H1 (cell line): ENCODE measurements around the gene DMBX1. TPM values are rescaled to one million over a fixed set of nuclear protein-coding genes. Genes with fewer than 3 reads are reported as not detected.
A peak's percentile ranks its signal among the peaks of the same experiment; 100 is the strongest.

Experiments
- CTCF ChIA-PET: fragments of 300-600 bp; sonication (Branson Sonifier 250); formaldehyde crosslinking; loops from one replicate; lab custom pipeline; 2021; ENCODE audit not compliant: partially characterized antibody; lab: Charles Lee
- POLR2A ChIA-PET: fragments of 300-600 bp; sonication (Branson Sonifier 250); formaldehyde crosslinking; loops from one replicate; lab custom pipeline; 2021; ENCODE audit warnings: inconsistent platforms; ENCODE audit not compliant: partially characterized antibody; lab: Charles Lee
- DNase-seq, 2 experiments: peaks; one replicate each; pipeline versions ENCODE4 v3.0.0 to v3.0.0-alpha.2; 2010 to 2022; ENCODE audit warnings: low spot score in 2 of 2, low read depth in 1 of 2, mixed read lengths in 1 of 2
- FAIRE-seq: peaks from 2 replicates; lab custom pipeline; 2011; peaks lifted over from hg19 to GRCh38; lab: Jason Lieb, UNC
- H2AFZ ChIP-seq: 2 replicates; pipeline ENCODE4 v1.8.1; 2012; ENCODE audit warnings: low read length, inconsistent platforms
- H2AK5ac ChIP-seq: 2 replicates; pipeline ENCODE4 v1.6.1; 2013; ENCODE audit warnings: low read depth, low read length
- H2BK120ac ChIP-seq: replicated peaks from 2 replicates; pipeline ENCODE3; 2013; ENCODE audit warnings: low read depth, low read length, inconsistent platforms
- H2BK12ac ChIP-seq: 2 replicates; pipeline ENCODE4 v1.6.1; 2013; ENCODE audit warnings: low read depth, low read length
- H2BK15ac ChIP-seq: 2 replicates; pipeline ENCODE4 v1.6.1; 2013; ENCODE audit warnings: low read length
- H2BK20ac ChIP-seq: 2 replicates; pipeline ENCODE4 v1.6.1; 2013; ENCODE audit warnings: low read length
- H2BK5ac ChIP-seq: 2 replicates; pipeline ENCODE4 v1.6.1; 2013; ENCODE audit warnings: low read depth, low read length
- H3K14ac ChIP-seq: 2 replicates; pipeline ENCODE4 v1.6.1; 2013; ENCODE audit warnings: inconsistent platforms; ENCODE audit not compliant: insufficient read length
- H3K18ac ChIP-seq: 2 replicates; pipeline ENCODE4 v1.6.1; 2013; ENCODE audit warnings: low read length; ENCODE audit errors: extremely low read depth
- H3K23ac ChIP-seq: 2 replicates; pipeline ENCODE4 v1.6.1; 2013; ENCODE audit warnings: inconsistent platforms; ENCODE audit not compliant: insufficient read length
- H3K23me2 ChIP-seq: 2 replicates; pipeline ENCODE4 v1.6.1; 2013; ENCODE audit warnings: low read depth, low read length
- H3K27ac ChIP-seq: 2 replicates; pipeline ENCODE4 v1.6.1; 2011; ENCODE audit warnings: low read depth, low read length, inconsistent platforms
- H3K27me3 ChIP-seq, 4 experiments: replicated peaks in 1 of 4; 1 replicate in 1 of 4; 2 replicates in 3 of 4; pipeline versions ENCODE4 v1.6.1 to v1.8.1; 2011 to 2013; ENCODE audit warnings: low read length in 3 of 4, mild to moderate bottlenecking in 3 of 4, inconsistent platforms in 2 of 4, mixed read lengths in 2 of 4, moderate library complexity in 1 of 4; ENCODE audit not compliant: control insufficient read depth in 3 of 4, insufficient read depth in 3 of 4; ENCODE audit errors: extremely low read depth in 1 of 4
- H3K36me3 ChIP-seq, 4 experiments: 2 replicates each; pipeline versions ENCODE4 v1.6.1 to v1.8.1; 2011 to 2013; ENCODE audit warnings: mild to moderate bottlenecking in 4 of 4, low read length in 3 of 4, moderate library complexity in 2 of 4, control low read depth in 1 of 4, inconsistent platforms in 1 of 4; ENCODE audit not compliant: insufficient read depth in 4 of 4, control insufficient read depth in 2 of 4
- H3K4ac ChIP-seq: replicated peaks from 2 replicates; pipeline ENCODE3; 2013; ENCODE audit warnings: low read length, low read depth, mixed read lengths, inconsistent platforms; ENCODE audit not compliant: insufficient read length
- H3K4me1 ChIP-seq, 4 experiments: replicated peaks in 1 of 4; 1 replicate in 1 of 4; 2 replicates in 3 of 4; pipeline versions ENCODE4 v1.6.1 to v1.8.1; 2011 to 2013; ENCODE audit warnings: low read length in 3 of 4, inconsistent platforms in 2 of 4, mixed read lengths in 1 of 4; ENCODE audit not compliant: insufficient read depth in 4 of 4, control insufficient read depth in 3 of 4
- H3K4me2 ChIP-seq, 2 experiments: 2 replicates each; pipeline versions ENCODE4 v1.6.1 to v1.8.1; 2011 to 2013; ENCODE audit warnings: low read depth in 2 of 2, low read length in 2 of 2, control low read depth in 1 of 2, inconsistent platforms in 1 of 2, mild to moderate bottlenecking in 1 of 2; ENCODE audit not compliant: insufficient read depth in 1 of 2
- H3K4me3 ChIP-seq, 4 experiments: fragments of 200-600, 300-600 bp in 1 of 4; sonication (generic), shearing (Covaris generic), sonication (Bioruptor Twin) in 1 of 4; 2 replicates each; pipeline versions ENCODE4 v1.5.1 to v1.8.1; 2011 to 2016; ENCODE audit warnings: low read length in 4 of 4, low read depth in 3 of 4, control low read depth in 2 of 4, inconsistent platforms in 2 of 4, mild to moderate bottlenecking in 2 of 4, mixed read lengths in 1 of 4, moderate library complexity in 1 of 4; ENCODE audit not compliant: insufficient read depth in 2 of 4; ENCODE audit errors: extremely low read depth in 1 of 4
- H3K56ac ChIP-seq: replicated peaks from 2 replicates; pipeline ENCODE3; 2013; ENCODE audit warnings: low read depth, mild to moderate bottlenecking, mixed read lengths, low read length, inconsistent platforms; ENCODE audit not compliant: insufficient read length
- H3K79me1 ChIP-seq: 2 replicates; pipeline ENCODE4 v1.6.1; 2013; ENCODE audit warnings: low read depth, low read length, control low read depth
- H3K79me2 ChIP-seq, 2 experiments: 2 replicates each; pipeline versions ENCODE4 v1.6.1 to v1.8.1; 2012 to 2013; ENCODE audit warnings: low read length in 2 of 2, mild to moderate bottlenecking in 2 of 2, inconsistent platforms in 1 of 2; ENCODE audit not compliant: insufficient read depth in 2 of 2, control insufficient read depth in 1 of 2
- H3K9ac ChIP-seq, 4 experiments: replicated peaks in 1 of 4; 1 replicate in 1 of 4; 2 replicates in 3 of 4; pipeline versions ENCODE4 v1.6.1 to v1.8.1; 2011 to 2013; ENCODE audit warnings: low read depth in 3 of 4, low read length in 3 of 4, control low read depth in 2 of 4, mild to moderate bottlenecking in 2 of 4, moderate library complexity in 2 of 4, inconsistent platforms in 1 of 4; ENCODE audit errors: extremely low read depth in 1 of 4
- H3K9me3 ChIP-seq, 2 experiments: 2 replicates each; pipeline versions ENCODE4 v1.6.1 to v1.8.1; 2012 to 2013; ENCODE audit warnings: mild to moderate bottlenecking in 2 of 2, moderate library complexity in 2 of 2, control low read depth in 1 of 2, inconsistent platforms in 1 of 2, low read depth in 1 of 2, low read length in 1 of 2, mixed read lengths in 1 of 2; ENCODE audit not compliant: insufficient read depth in 2 of 2
- H4K20me1 ChIP-seq, 2 experiments: replicated peaks in 1 of 2; 2 replicates each; pipeline versions ENCODE3 to v1.8.1; 2011 to 2013; ENCODE audit warnings: inconsistent platforms in 2 of 2, low read length in 2 of 2, mild to moderate bottlenecking in 1 of 2; ENCODE audit not compliant: insufficient read depth in 2 of 2, control insufficient read depth in 1 of 2
- H4K5ac ChIP-seq: 2 replicates; pipeline ENCODE4 v1.6.1; 2013; ENCODE audit warnings: low read length, low read depth, mixed read lengths, inconsistent platforms; ENCODE audit not compliant: insufficient read length
- H4K8ac ChIP-seq: 2 replicates; pipeline ENCODE4 v1.8.0; 2013; ENCODE audit warnings: mild to moderate bottlenecking, moderate library complexity, low read length, inconsistent platforms; ENCODE audit not compliant: insufficient read depth; ENCODE audit errors: extremely low read depth
- H4K91ac ChIP-seq: replicated peaks from 2 replicates; pipeline ENCODE3; 2013; ENCODE audit warnings: low read length, mixed read lengths, inconsistent platforms; ENCODE audit not compliant: insufficient read length
- HDAC2 ChIP-seq, 2 experiments: fragments of 300-600 bp in 1 of 2; sonication (generic) in 1 of 2; IDR thresholded peaks; 2 replicates each; pipeline ENCODE4 v1.6.1; 2011 to 2012; ENCODE audit warnings: low read depth in 2 of 2, low read length in 2 of 2, mild to moderate bottlenecking in 2 of 2, moderate library complexity in 2 of 2, borderline replicate concordance in 1 of 2, inconsistent platforms in 1 of 2
- JUND ChIP-seq: IDR thresholded peaks from 2 replicates; pipeline ENCODE4 v1.6.1; 2011; ENCODE audit warnings: mild to moderate bottlenecking, improper control_type of control experiment, low read length
- MAX ChIP-seq: IDR thresholded peaks from 2 replicates; pipeline ENCODE4 v1.6.1; 2012; ENCODE audit warnings: inconsistent platforms
- RAD21 ChIP-seq, 2 experiments: IDR thresholded peaks in 1 of 2; conservative IDR thresholded peaks in 1 of 2; 2 replicates each; pipeline ENCODE4 v1.6.1; 2011; ENCODE audit warnings: low read depth in 2 of 2, low read length in 2 of 2, improper control_type of control experiment in 1 of 2, inconsistent platforms in 1 of 2, mild to moderate bottlenecking in 1 of 2, moderate library complexity in 1 of 2
- SIN3A ChIP-seq, 2 experiments: IDR thresholded peaks in 1 of 2; conservative IDR thresholded peaks in 1 of 2; 2 replicates each; pipeline ENCODE4 v1.6.1; 2011 to 2012; ENCODE audit warnings: low read length in 2 of 2, improper control_type of control experiment in 1 of 2, low read depth in 1 of 2, mild to moderate bottlenecking in 1 of 2
- WGBS, 2 experiments: shearing (Covaris generic) in 1 of 2; methylation state at CpG; one replicate each; pipeline versions ENCODE4 v1.1.6 to v1.1.7; 2013 to 2015; ENCODE audit warnings: low lambda C conversion rate in 2 of 2, mixed read lengths in 2 of 2, inconsistent platforms in 1 of 2, low coverage in 1 of 2, missing lambda C conversion rate in 1 of 2; ENCODE audit not compliant: insufficient replicate concordance in 2 of 2, insufficient coverage in 1 of 2, insufficient read length in 1 of 2; ENCODE audit errors: extremely low coverage in 1 of 2, missing lambda C conversion rate in 1 of 2; 5-methylcytosine and 5-hydroxymethylcytosine counted together
- polyA plus RNA-seq, 7 experiments: library from polyadenylated mRNA; depleted of rRNA in 3 of 7; stranded (reverse) in 5 of 7; unstranded in 2 of 7; fragments of >200 nt in 5 of 7; fragments of 200-250 nt in 2 of 7; gene quantifications; 1 replicate in 5 of 7; 2 replicates in 1 of 7; 4 replicates in 1 of 7; pipeline versions ENCODE4 v1.2.1 to v1.2.3, GENCODE V29; 2011 to 2013; ENCODE audit warnings: missing spikeins in 2 of 7, mixed read lengths in 2 of 7
- total RNA-seq: library from RNA; stranded (reverse); fragmentation: NEBNext Ultra II Directional; extraction: Animal tissue kit (Norgen Biotek cat#: 25700); gene quantifications from 2 replicates; pipeline ENCODE4 v1.2.1, GENCODE V29; 2021
- TF ChIP-seq, protein P1 (sequence below), 3 experiments: IDR thresholded peaks; 1 replicate in 2 of 3; 2 replicates in 1 of 3; pipeline versions ENCODE4 v1.5.1 to v1.6.1; 2011; ENCODE audit warnings: low read length in 3 of 3, mild to moderate bottlenecking in 3 of 3, inconsistent platforms in 2 of 3, low read depth in 1 of 3, moderate library complexity in 1 of 3; ENCODE audit not compliant: insufficient read depth in 1 of 3; ENCODE audit errors: control extremely low read depth in 1 of 3

The DMBX1 gene
- total and polyA plus RNA-seq, 2 of the 8 experiments (the other 6 are each of a cell fraction or from before 2014, with no cell fraction given), result 0.23 to 0.30 TPM

GRCh38 chr1:46527474-46528296, 38.0 kb downstream of the DMBX1 start:
- no peak overlapping the region for H2BK15ac ChIP-seq
- H3K9me3 ChIP-seq, result no peaks in the 10 kb centered on the region
- H3K18ac ChIP-seq, result no peak overlapping the region
- H2BK12ac ChIP-seq, result no peak overlapping the region; the same call in 1 of the 2 replicates
- peaks cover 22 to 88% (median 72%) of the 10 kb centered on the region in 4 experiments for H3K27me3 ChIP-seq
- CTCF ChIA-PET, result interaction anchor here (0.7 to 25.0 kb wide), 33 partner anchors 8 to 669 kb away, joined by 3 to 1068 read pairs (median 5); partner anchors contain the start of genes DMBX1, KNCN, MKNK1 and MOB3C
- H3K4me2 ChIP-seq, result no peak overlapping the region; a peak in 1 of 4 replicates
- H2AFZ ChIP-seq, result no peak overlapping the region
- DNase-seq (peak; percentile 47 to 96), FAIRE-seq (peak; percentile 78)
- H3K4ac ChIP-seq, result no peak overlapping the region
- H2AK5ac ChIP-seq, result no peak overlapping the region
- H3K27ac ChIP-seq, result no peak overlapping the region
- H3K23me2 ChIP-seq, result 0 out of 2 replicates have a peak, but pooled peaks cover 1% of the 10 kb centered on the region
- H3K56ac ChIP-seq, result no peak overlapping the region
- 28% methylated on average over 3 of the region's 3 CpGs; no CpG with 5 or more reads in 1 of the 2 experiments for WGBS, 2 experiments
- H4K91ac ChIP-seq, result no peak overlapping the region
- H2BK120ac ChIP-seq, result no peak overlapping the region
- POLR2A ChIA-PET, result interaction anchor here (0.7 to 2.6 kb wide), 8 partner anchors 40 to 149 kb away, joined by 3 to 20 read pairs (median 4); no protein-coding TSS in a partner anchor
- peaks cover 2 to 3% of the 10 kb centered on the region in 2 experiments for H4K20me1 ChIP-seq
- H3K79me1 ChIP-seq, result no peaks in the 10 kb centered on the region
- no peak overlapping the region for H2BK5ac ChIP-seq
- H2BK20ac ChIP-seq, result no peak overlapping the region
- no peak overlapping the region for H3K14ac ChIP-seq
- H3K9ac ChIP-seq, result no peak overlapping the region
- no peak overlapping the region for H4K8ac ChIP-seq
- H4K5ac ChIP-seq, result no peak overlapping the region
- H3K4me1 ChIP-seq, result peaks cover 8 to 31% (median 18%) of the 10 kb centered on the region in 4 experiments
- H3K4me3 ChIP-seq, result no peak overlapping the region
- no peaks in the 10 kb centered on the region for H3K36me3 ChIP-seq
- H3K23ac ChIP-seq, result no peak overlapping the region
- H3K79me2 ChIP-seq, result no peaks in the 10 kb centered on the region
- TF ChIP-seq MAX (peak; percentile 78), RAD21 (IDR thresholded peaks at IDR 0.05 in 1 of 2, conservative IDR thresholded peaks at IDR 0.05 in 1 of 2; ENCODE audit: low read depth in 2 of 2, low read length in 2 of 2) (peak; percentile 98 to 100), JUND (peak; percentile 55; the same call in 1 of the 2 replicates), HDAC2 (IDR thresholded peaks at IDR 0.05; ENCODE audit: borderline replicate concordance in 1 of 2, low read depth in 2 of 2, low read length in 2 of 2) (no peak), SIN3A (conservative IDR thresholded peaks at IDR 0.05 in 1 of 2, IDR thresholded peaks at IDR 0.05 in 1 of 2; ENCODE audit: low read depth in 1 of 2, low read length in 2 of 2) (peak in 1 of 2 experiments; percentile 61; a peak in 1 of 4 replicates)
- TF ChIP-seq, protein P1, sequence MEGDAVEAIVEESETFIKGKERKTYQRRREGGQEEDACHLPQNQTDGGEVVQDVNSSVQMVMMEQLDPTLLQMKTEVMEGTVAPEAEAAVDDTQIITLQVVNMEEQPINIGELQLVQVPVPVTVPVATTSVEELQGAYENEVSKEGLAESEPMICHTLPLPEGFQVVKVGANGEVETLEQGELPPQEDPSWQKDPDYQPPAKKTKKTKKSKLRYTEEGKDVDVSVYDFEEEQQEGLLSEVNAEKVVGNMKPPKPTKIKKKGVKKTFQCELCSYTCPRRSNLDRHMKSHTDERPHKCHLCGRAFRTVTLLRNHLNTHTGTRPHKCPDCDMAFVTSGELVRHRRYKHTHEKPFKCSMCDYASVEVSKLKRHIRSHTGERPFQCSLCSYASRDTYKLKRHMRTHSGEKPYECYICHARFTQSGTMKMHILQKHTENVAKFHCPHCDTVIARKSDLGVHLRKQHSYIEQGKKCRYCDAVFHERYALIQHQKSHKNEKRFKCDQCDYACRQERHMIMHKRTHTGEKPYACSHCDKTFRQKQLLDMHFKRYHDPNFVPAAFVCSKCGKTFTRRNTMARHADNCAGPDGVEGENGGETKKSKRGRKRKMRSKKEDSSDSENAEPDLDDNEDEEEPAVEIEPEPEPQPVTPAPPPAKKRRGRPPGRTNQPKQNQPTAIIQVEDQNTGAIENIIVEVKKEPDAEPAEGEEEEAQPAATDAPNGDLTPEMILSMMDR (IDR thresholded peaks at IDR 0.05; ENCODE audit: control extremely low read depth in 1 of 3, insufficient read depth in 1 of 3, low read depth in 1 of 3, low read length in 3 of 3), result peak in 2 of 3 experiments; percentile 97 to 99; a peak in 3 of 4 replicates
